Esophagus muscularis mucosa (tissue), 4 donors: ENCODE results near the gene MEF2C.

Experiments used
- EP300 ChIP-seq: sonication (generic); formaldehyde crosslinking; IDR thresholded peaks from one replicate; pipeline ENCODE4 v1.6.1; 2017; ENCODE audit warnings: antibody characterized with exemption
- POLR2A ChIP-seq: fragments of 450-650 bp; IDR thresholded peaks from one replicate; pipeline ENCODE4 v1.6.1; 2017; ENCODE audit warnings: antibody characterized with exemption, moderate library complexity, mild to moderate bottlenecking, low read depth
- POLR2AphosphoS5 ChIP-seq, 2 donors: sonication (generic); formaldehyde crosslinking; IDR thresholded peaks; one replicate each; pipeline ENCODE4 v1.6.1; 2017; ENCODE audit warnings: antibody characterized with exemption in 2 of 2
- TF ChIP-seq, protein P1 (sequence below), 3 experiments: fragments of 200-600 bp in 2 of 3; fragments of 450-650 bp in 1 of 3; sonication (generic) in 2 of 3; IDR thresholded peaks; one replicate each; pipeline ENCODE4 v1.5.1; 2017 to 2019; ENCODE audit warnings: antibody characterized with exemption in 3 of 3, mild to moderate bottlenecking in 2 of 3, moderate library complexity in 1 of 3

DNA sequence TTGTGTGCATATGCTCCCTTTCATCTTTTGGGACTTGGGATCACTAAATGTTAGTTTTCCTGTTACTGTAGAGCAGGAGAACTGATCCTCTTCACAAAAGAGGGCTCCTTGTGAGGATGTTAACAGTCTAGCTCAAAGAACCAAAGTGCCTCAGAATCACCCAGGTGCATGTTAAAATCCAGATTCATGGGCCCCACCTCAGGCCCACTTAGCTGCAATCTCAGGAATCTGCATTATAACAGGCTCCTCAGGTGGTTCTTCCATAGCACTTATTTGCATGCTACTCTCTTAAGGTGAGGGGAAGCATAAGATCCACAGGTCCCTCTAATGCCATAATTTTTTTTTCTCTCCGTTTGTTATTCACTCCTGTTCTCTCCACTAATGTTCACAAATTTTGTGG lies 14.8 kb upstream of the MEF2C start:
- TF ChIP-seq EP300 (no peak), POLR2A (no peak), POLR2AphosphoS5 (IDR thresholded peaks at IDR 0.05) (no peak)
- TF ChIP-seq, protein P1, sequence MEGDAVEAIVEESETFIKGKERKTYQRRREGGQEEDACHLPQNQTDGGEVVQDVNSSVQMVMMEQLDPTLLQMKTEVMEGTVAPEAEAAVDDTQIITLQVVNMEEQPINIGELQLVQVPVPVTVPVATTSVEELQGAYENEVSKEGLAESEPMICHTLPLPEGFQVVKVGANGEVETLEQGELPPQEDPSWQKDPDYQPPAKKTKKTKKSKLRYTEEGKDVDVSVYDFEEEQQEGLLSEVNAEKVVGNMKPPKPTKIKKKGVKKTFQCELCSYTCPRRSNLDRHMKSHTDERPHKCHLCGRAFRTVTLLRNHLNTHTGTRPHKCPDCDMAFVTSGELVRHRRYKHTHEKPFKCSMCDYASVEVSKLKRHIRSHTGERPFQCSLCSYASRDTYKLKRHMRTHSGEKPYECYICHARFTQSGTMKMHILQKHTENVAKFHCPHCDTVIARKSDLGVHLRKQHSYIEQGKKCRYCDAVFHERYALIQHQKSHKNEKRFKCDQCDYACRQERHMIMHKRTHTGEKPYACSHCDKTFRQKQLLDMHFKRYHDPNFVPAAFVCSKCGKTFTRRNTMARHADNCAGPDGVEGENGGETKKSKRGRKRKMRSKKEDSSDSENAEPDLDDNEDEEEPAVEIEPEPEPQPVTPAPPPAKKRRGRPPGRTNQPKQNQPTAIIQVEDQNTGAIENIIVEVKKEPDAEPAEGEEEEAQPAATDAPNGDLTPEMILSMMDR (IDR thresholded peaks at IDR 0.05) = no peak
